ENCODE results near the gene PRKAR1B. TPM values are rescaled to one million over a fixed set of nuclear protein-coding genes. Genes with fewer than 3 reads are reported as not detected.

The PRKAR1B gene
- total RNA-seq, 1 experiment from 2014 or later, result 43.3 TPM

DNA sequence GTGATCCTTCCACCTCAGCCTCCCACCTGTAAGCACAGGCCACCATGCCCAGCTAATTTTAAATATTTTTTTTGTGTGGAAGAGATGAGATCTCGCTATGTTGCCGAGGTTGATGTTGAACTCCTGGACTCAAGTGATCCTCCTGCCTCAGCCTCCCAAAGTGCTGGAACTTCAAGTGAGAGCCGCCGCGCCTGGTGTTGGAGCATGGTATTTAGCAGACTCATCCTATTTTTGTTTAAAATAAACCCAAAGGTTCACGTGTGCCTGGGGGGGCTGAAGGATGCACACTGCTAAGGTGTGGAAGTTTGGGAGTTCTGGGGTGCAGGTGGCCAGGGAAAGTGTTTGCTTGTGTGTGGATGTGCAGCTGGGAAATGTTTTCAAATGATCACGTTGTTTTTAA, 225.6 kb downstream of the PRKAR1B start:
- H2AFZ ChIP-seq (ENCODE audit: low read length), result no peak overlapping the region
- TF ChIP-seq, protein P1, sequence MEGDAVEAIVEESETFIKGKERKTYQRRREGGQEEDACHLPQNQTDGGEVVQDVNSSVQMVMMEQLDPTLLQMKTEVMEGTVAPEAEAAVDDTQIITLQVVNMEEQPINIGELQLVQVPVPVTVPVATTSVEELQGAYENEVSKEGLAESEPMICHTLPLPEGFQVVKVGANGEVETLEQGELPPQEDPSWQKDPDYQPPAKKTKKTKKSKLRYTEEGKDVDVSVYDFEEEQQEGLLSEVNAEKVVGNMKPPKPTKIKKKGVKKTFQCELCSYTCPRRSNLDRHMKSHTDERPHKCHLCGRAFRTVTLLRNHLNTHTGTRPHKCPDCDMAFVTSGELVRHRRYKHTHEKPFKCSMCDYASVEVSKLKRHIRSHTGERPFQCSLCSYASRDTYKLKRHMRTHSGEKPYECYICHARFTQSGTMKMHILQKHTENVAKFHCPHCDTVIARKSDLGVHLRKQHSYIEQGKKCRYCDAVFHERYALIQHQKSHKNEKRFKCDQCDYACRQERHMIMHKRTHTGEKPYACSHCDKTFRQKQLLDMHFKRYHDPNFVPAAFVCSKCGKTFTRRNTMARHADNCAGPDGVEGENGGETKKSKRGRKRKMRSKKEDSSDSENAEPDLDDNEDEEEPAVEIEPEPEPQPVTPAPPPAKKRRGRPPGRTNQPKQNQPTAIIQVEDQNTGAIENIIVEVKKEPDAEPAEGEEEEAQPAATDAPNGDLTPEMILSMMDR (conservative IDR thresholded peaks at IDR 0.05), result no peak
- no peak overlapping the region for H3K18ac ChIP-seq (ENCODE audit: insufficient read length, low read depth, low read length)
- no peak overlapping the region for H4K5ac ChIP-seq (ENCODE audit: insufficient read length, low read depth, low read length)
- no peak overlapping the region for H4K91ac ChIP-seq (ENCODE audit: insufficient read length, low read depth, low read length)
- no peak overlapping the region for H3K27ac Mint-ChIP-seq
- H2AK5ac ChIP-seq (ENCODE audit: insufficient read length, low read length), result no peak overlapping the region
- DNase-seq, result no peak
- no peak overlapping the region for H2BK12ac ChIP-seq (ENCODE audit: insufficient read length, low read depth, low read length)
- H2BK120ac ChIP-seq (ENCODE audit: low read depth, low read length, poor library complexity, severe bottlenecking), result no peak overlapping the region
- H3K4ac ChIP-seq (ENCODE audit: low read depth, low read length), result no peak overlapping the region
- H3T11ph ChIP-seq (ENCODE audit: low read length), result no peak overlapping the region
- no peak overlapping the region for H2BK20ac ChIP-seq (ENCODE audit: low read depth, low read length, poor library complexity, severe bottlenecking)
- H3K27ac ChIP-seq (ENCODE audit: insufficient read length, low read depth, low read length), result no peak overlapping the region
- H2BK5ac ChIP-seq (ENCODE audit: insufficient read length, low read length), result no peak overlapping the region
- H3K36me3 Mint-ChIP-seq (ENCODE audit: insufficient read depth in 1 of 3, low read depth in 3 of 3), result peaks cover 41 to 56% (median 50%) of the 10 kb centered on the region in 3 experiments
- H3K27me3 ChIP-seq (ENCODE audit: insufficient read depth, low read length), result no peaks in the 10 kb centered on the region
- H4K8ac ChIP-seq (replicated peaks; ENCODE audit: insufficient read length, low read depth, low read length), result no peak overlapping the region
- no peaks in the 10 kb centered on the region for H3K4me1 ChIP-seq (ENCODE audit: insufficient read depth, low read length)
- no peaks in the 10 kb centered on the region for H3K79me1 ChIP-seq (ENCODE audit: insufficient read depth, low read depth, low read length, poor library complexity, severe bottlenecking)
- no peaks in the 10 kb centered on the region for H3K9me3 ChIP-seq (ENCODE audit: control insufficient read depth, low read depth, low read length)
- no peak overlapping the region for H2BK15ac ChIP-seq (ENCODE audit: low read depth, low read length)
- no peak overlapping the region for H3K9ac ChIP-seq (ENCODE audit: extremely low read depth, insufficient read length, low read length)
- H3K23me2 ChIP-seq (ENCODE audit: insufficient read length, low read depth, low read length, poor library complexity, severe bottlenecking), result no peaks in the 10 kb centered on the region
- no peaks in the 10 kb centered on the region for H3K79me2 ChIP-seq (ENCODE audit: insufficient read depth, low read length)
- H3K4me2 ChIP-seq (ENCODE audit: insufficient read depth, insufficient read length, low read length), result no peak overlapping the region
- H3K56ac ChIP-seq (ENCODE audit: insufficient read length, low read depth, low read length), result no peak overlapping the region
- H3K23ac ChIP-seq (ENCODE audit: insufficient read length, low read depth, low read length), result no peak overlapping the region
- no peaks in the 10 kb centered on the region; a peak in 1 of 5 replicates for H3K9me3 Mint-ChIP-seq
- no peaks in the 10 kb centered on the region for H3K27me3 Mint-ChIP-seq (ENCODE audit: low read depth)
- H3K14ac ChIP-seq (ENCODE audit: insufficient read depth, low read length), result no peak overlapping the region
- no peaks in the 10 kb centered on the region for H4K20me1 ChIP-seq (ENCODE audit: control insufficient read depth, insufficient read depth, insufficient read length)
- WGBS (ENCODE audit: extremely low coverage, insufficient read length, low lambda C conversion rate), result no CpG with 5 or more reads among the region's 7 CpGs
- H3K4me1 Mint-ChIP-seq, result peaks cover 0 to 10% of the 10 kb centered on the region in 2 experiments; a peak in 2 of 4 replicates
- no peak overlapping the region for H3K4me3 Mint-ChIP-seq
